Activated CD4-positive, alpha-beta T cell treated with anti-CD3 and anti-CD28 coated beads, Interleukin-2, amount 10 ng/mL, durations not matched to agents 24 days and 14 days (primary cell): ENCODE results near the gene KIZ. TPM values are rescaled to one million over a fixed set of nuclear protein-coding genes. Genes with fewer than 3 reads are reported as not detected.
A peak's percentile ranks its signal among the peaks of the same experiment; 100 is the strongest.
"Not testable (repeated sequence)": the region's sequence is repeated elsewhere in the genome, so short reads cannot be mapped to it uniquely, and the experiment has no call there.

Experiments used
- DNase-seq: peaks from one replicate; pipeline ENCODE4 v3.0.0; 2022
- H3K27ac Mint-ChIP-seq: one replicate; pipeline ENCODE4 v1.8.0; 2022; ENCODE audit warnings: mild to moderate bottlenecking, mixed read lengths
- H3K27me3 Mint-ChIP-seq: one replicate; pipeline ENCODE4 v1.8.0; 2022; ENCODE audit warnings: mixed read lengths
- H3K36me3 Mint-ChIP-seq: one replicate; pipeline ENCODE4 v1.8.0; 2022; ENCODE audit warnings: low read depth, mild to moderate bottlenecking, mixed read lengths
- H3K4me1 Mint-ChIP-seq: one replicate; pipeline ENCODE4 v1.8.0; 2021; ENCODE audit warnings: mixed read lengths
- H3K4me3 Mint-ChIP-seq: one replicate; pipeline ENCODE4 v1.8.0; 2022; ENCODE audit warnings: mild to moderate bottlenecking, moderate library complexity, mixed read lengths
- H3K9me3 Mint-ChIP-seq: one replicate; pipeline ENCODE4 v1.8.0; 2021; ENCODE audit warnings: mixed read lengths
- intact Hi-C: fragments of 100-400 bp; cut with micrococcal nuclease; formaldehyde crosslinking; loops from one replicate; pipeline ENCODE4 v1.15.1; 2023
- total RNA-seq: library from RNA; stranded (reverse); gene quantifications from 2 replicates; pipeline ENCODE4 v1.2.3, GENCODE V29; 2022

Gene KIZ
- total RNA-seq, 1 donor from 2014 or later = 9.3 TPM

GRCh38 chr20:21157006-21157405 is 31.1 kb downstream of the KIZ start:
- Mint-ChIP-seq H3K27me3 (no peaks in the 10 kb centered on the region), H3K4me3 (no peak overlapping the region), H3K9me3 (no peaks in the 10 kb centered on the region), H3K4me1 (no peaks in the 10 kb centered on the region), H3K36me3 (peaks cover 4% of the 10 kb centered on the region), H3K27ac (no peak overlapping the region)
- intact Hi-C loops = no loop called here
- no peak for DNase-seq

DNA sequence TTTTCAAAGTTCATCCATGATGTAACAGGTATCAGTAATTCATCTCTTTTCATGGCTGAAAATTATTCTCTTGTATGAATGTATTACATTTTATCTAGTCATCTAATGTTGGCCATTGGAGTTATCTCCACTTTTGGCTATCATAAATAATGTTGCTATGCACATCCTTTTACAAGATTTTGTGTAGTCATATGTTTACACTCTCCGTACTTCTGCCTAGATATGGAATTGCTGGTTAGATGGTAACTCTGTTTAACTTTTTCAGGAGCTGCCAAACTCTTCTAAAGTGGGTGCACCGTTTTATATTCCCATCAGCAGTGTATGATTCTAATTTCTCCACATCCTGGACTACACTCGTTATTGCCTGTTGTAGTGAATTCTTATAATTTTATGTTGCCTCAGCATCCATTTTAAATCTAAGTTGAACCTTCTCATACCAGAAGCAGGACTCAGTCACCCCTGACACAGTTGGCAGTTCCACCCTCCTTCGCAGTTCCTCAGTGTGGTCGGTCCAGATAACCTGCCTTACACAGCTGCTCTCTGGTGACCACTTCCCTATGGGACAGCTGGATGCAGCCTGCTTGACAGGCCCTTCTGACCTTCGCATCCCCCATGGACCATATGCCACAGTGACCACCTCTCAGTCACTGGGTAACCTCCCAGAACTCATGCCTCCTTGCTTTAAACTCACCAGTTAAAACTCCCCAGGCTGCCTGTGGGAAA is 33.9 kb downstream of the KIZ start:
- no peak overlapping the region for H3K27ac Mint-ChIP-seq
- H3K4me3 Mint-ChIP-seq = no peak overlapping the region
- intact Hi-C loops = no loop called here
- no peaks in the 10 kb centered on the region for H3K27me3 Mint-ChIP-seq
- H3K36me3 Mint-ChIP-seq = peaks cover 12% of the 10 kb centered on the region
- H3K9me3 Mint-ChIP-seq = no peaks in the 10 kb centered on the region
- DNase-seq = no peak
- no peaks in the 10 kb centered on the region for H3K4me1 Mint-ChIP-seq

DNA sequence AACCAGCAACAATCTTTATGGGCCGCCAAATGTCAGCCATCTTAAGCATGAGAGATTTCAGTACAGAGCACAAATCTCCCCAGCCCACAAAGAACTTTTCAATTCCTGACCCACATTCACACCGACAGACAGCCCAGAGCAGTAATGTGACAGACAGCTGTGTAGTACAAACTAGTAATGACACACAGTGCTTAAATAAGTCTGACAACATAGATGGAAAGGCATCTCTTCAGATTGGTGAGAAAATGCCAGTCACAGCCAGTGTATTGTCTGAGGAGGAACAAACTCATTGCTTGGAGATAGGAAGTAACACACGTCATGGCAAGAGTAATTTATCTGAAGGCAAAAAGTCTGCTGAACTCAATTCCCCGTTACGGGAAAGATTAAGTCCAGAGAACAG is 36.0 kb downstream of the KIZ start:
- DNase-seq = no peak
- H3K4me3 Mint-ChIP-seq = no peak overlapping the region
- H3K9me3 Mint-ChIP-seq = peaks cover 3% of the 10 kb centered on the region
- H3K4me1 Mint-ChIP-seq = peaks cover 14% of the 10 kb centered on the region
- no peak overlapping the region for H3K27ac Mint-ChIP-seq
- no peaks in the 10 kb centered on the region for H3K27me3 Mint-ChIP-seq
- peaks cover 23% of the 10 kb centered on the region for H3K36me3 Mint-ChIP-seq
- intact Hi-C loops = no loop called here

- H3K9me3 Mint-ChIP-seq = peaks cover 3% of the 10 kb centered on the region
Observed at GRCh38 chr20:21162631-21163030, 36.7 kb downstream of the KIZ start.

DNA sequence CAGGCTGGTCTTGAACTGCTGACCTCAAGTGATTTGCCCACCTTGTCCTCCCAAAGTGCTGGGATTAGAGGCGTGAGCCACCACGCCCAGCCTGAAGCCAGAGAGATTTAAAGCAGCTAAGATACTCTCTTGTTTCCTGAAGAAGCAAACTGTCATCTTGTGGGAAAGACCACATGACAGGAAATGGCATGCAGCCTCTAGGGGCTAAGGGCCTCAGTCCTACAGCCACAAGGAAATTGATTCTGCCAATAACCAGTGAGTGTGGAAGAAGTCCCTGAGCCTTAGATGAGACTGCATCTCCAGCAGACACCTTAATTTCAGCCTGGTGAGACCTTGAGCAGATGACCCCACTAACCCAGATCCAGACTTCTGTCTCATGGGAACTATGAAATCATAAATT is 40.9 kb downstream of the KIZ start:
- intact Hi-C loops = no loop called here
- peak overlapping the region; percentile 84 for H3K27ac Mint-ChIP-seq
- peak overlapping the region; percentile 55 for H3K4me3 Mint-ChIP-seq

More at GRCh38 chr20:21162631-21163030, 36.7 kb downstream of the KIZ start:
- H3K4me3 Mint-ChIP-seq = no peak overlapping the region
- H3K36me3 Mint-ChIP-seq = peaks cover 23% of the 10 kb centered on the region
- intact Hi-C loops = no loop called here
- no peaks in the 10 kb centered on the region for H3K27me3 Mint-ChIP-seq
- H3K4me1 Mint-ChIP-seq = peaks cover 18% of the 10 kb centered on the region
- no peak for DNase-seq
- no peak overlapping the region for H3K27ac Mint-ChIP-seq

GRCh38 chr20:21167261-21167660 is 41.4 kb downstream of the KIZ start:
- intact Hi-C loops = no loop called here
- no peak for DNase-seq
- no peaks in the 10 kb centered on the region for H3K27me3 Mint-ChIP-seq
- H3K27ac Mint-ChIP-seq = peak overlapping the region; percentile 13
- peaks cover 11% of the 10 kb centered on the region for H3K9me3 Mint-ChIP-seq
- peaks cover 18% of the 10 kb centered on the region for H3K4me1 Mint-ChIP-seq
- H3K4me3 Mint-ChIP-seq = no peak overlapping the region
- H3K36me3 Mint-ChIP-seq = peaks cover 28% of the 10 kb centered on the region

More for the DNA sequence above, 40.9 kb downstream of the KIZ start:
- DNase-seq = peak; percentile 78
- Mint-ChIP-seq H3K4me1 (peaks cover 18% of the 10 kb centered on the region), H3K27me3 (no peaks in the 10 kb centered on the region), H3K36me3 (peaks cover 31% of the 10 kb centered on the region), H3K9me3 (peaks cover 11% of the 10 kb centered on the region)

DNA sequence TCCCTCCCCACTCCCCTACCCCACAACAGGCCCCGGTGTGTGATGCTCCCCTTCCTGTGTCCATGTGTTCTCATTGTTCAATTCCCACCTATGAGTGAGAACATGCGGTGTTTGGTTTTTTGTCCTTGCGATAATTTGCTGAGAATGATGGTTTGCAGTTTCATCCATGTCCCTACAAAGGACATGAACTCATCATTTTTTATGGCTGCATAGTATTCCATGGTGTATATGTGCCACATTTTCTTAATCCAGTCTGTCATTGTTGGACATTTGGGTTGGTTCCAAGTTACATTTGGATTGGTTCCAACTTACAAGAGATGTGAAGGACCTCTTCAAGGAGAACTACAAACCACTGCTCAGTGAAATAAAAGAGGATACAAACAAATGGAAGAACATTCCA is 42.2 kb downstream of the KIZ start:
- H3K36me3 Mint-ChIP-seq = peaks cover 22% of the 10 kb centered on the region
- intact Hi-C loops, H3K4me3 Mint-ChIP-seq, H3K27me3 Mint-ChIP-seq, DNase-seq, H3K27ac Mint-ChIP-seq: not testable (repeated sequence)
- H3K9me3 Mint-ChIP-seq = peaks cover 11% of the 10 kb centered on the region
- H3K4me1 Mint-ChIP-seq = peaks cover 18% of the 10 kb centered on the region

DNA sequence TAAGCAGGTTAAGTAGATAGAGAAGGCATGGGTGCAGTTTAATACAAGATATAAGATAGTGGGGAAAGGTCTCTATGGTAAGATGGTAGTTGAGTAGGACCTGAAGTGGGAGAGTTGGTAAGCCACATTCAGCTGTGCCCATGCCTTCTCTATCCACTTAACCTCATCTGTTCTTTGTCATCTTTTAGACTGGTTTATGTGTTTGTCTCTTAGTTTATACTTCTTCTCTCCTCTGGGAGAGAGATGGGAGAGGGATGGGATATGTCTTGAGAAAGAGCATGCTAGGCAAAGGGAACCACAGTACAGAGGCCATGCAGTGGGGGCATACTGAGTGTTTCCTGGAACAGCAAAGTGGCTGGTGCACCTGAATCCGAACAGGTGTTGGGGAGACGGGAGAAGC is 46.7 kb downstream of the KIZ start:
- intact Hi-C loops = no loop called here
- Mint-ChIP-seq H3K4me1 (peaks cover 9% of the 10 kb centered on the region), H3K27ac (no peak overlapping the region), H3K27me3 (no peaks in the 10 kb centered on the region), H3K4me3 (no peak overlapping the region), H3K9me3 (peaks cover 10% of the 10 kb centered on the region), H3K36me3 (peaks cover 11% of the 10 kb centered on the region)
- DNase-seq = no peak

GRCh38 chr20:21173485-21173884 is 47.6 kb downstream of the KIZ start:
- intact Hi-C loops = no loop called here
- Mint-ChIP-seq H3K27me3 (no peaks in the 10 kb centered on the region), H3K4me3 (no peak overlapping the region), H3K9me3 (peaks cover 12% of the 10 kb centered on the region), H3K4me1 (peaks cover 9% of the 10 kb centered on the region), H3K27ac (no peak overlapping the region), H3K36me3 (peaks cover 9% of the 10 kb centered on the region)
- DNase-seq = no peak

DNA sequence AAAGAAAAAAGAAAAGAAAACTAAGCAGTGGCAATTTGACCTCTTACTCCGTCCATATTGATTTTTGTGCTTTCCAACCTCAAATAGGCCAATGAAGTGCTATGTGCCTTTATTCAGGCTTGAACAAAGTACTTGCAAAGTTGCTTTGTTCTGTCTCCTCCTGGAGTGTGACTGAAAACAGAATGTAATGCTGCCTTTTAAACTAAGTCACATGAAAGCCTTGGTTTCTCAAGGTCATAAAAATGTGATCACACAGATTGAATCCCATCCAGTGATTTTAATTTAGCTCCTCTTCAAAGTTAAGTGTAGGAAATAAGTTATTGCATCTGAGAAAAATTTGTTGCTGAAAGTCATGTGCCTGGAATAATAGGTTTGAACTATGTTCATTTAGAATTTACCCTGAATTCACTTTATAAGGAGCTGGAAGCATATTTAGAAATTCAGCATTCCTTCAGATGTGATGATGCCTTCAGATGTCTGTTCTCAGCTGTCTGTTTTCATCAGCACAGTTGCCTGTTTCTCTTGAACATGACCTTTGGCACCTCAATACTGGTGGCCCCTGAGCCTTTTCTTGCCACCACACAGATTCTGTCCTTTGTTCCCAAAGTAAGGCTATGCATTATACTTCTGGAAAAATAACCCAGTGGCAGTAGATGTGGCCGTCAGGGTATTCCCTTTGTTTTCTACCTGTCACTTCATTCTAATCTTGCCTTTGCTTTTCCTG is 48.8 kb downstream of the KIZ start:
- no peak overlapping the region for H3K27ac Mint-ChIP-seq
- peaks cover 9% of the 10 kb centered on the region for H3K36me3 Mint-ChIP-seq
- no peaks in the 10 kb centered on the region for H3K27me3 Mint-ChIP-seq
- intact Hi-C loops = no loop called here
- H3K4me3 Mint-ChIP-seq = no peak overlapping the region
- peaks cover 9% of the 10 kb centered on the region for H3K4me1 Mint-ChIP-seq
- no peak for DNase-seq
- H3K9me3 Mint-ChIP-seq = peaks cover 12% of the 10 kb centered on the region

GRCh38 chr20:21175433-21175832 is 49.6 kb downstream of the KIZ start:
- H3K36me3 Mint-ChIP-seq = peaks cover 9% of the 10 kb centered on the region
- H3K9me3 Mint-ChIP-seq = peaks cover 12% of the 10 kb centered on the region
- no peak overlapping the region for H3K27ac Mint-ChIP-seq
- H3K4me3 Mint-ChIP-seq = no peak overlapping the region
- H3K27me3 Mint-ChIP-seq = no peaks in the 10 kb centered on the region
- DNase-seq = peak; percentile 79
- intact Hi-C loops = no loop called here
- H3K4me1 Mint-ChIP-seq = peaks cover 9% of the 10 kb centered on the region

DNA sequence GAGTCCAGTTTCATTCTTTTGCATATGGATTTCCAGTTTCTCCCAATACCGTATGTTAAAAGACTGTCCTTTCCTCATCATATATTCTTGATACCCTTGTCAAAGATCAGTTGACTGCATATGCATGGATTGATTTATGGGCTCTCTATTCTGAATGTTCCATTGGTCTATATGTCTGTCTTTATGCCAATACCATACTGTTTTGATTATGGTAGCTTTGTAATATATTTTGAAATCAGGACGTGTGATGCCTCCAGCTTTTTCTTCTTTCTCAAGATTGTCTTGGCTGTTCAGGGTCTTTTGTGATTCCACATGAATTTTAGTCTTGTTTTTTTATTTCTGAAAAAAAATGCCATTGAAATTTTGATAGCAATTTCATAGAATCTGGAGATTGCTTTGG is 51.9 kb downstream of the KIZ start:
- peaks cover 4% of the 10 kb centered on the region for H3K9me3 Mint-ChIP-seq
- H3K36me3 Mint-ChIP-seq = peaks cover 5% of the 10 kb centered on the region
- H3K4me1 Mint-ChIP-seq = peaks cover 9% of the 10 kb centered on the region
- H3K27me3 Mint-ChIP-seq = no peaks in the 10 kb centered on the region
- intact Hi-C loops = no loop called here
- no peak for DNase-seq
- no peak overlapping the region for H3K27ac Mint-ChIP-seq
- H3K4me3 Mint-ChIP-seq = no peak overlapping the region

GRCh38 chr20:21179757-21180156 is 53.9 kb downstream of the KIZ start:
- intact Hi-C loops = no loop called here
- H3K27me3 Mint-ChIP-seq = no peaks in the 10 kb centered on the region
- peaks cover 5% of the 10 kb centered on the region for H3K36me3 Mint-ChIP-seq
- H3K4me3 Mint-ChIP-seq = no peak overlapping the region
- H3K9me3 Mint-ChIP-seq = peaks cover 4% of the 10 kb centered on the region
- no peak for DNase-seq
- H3K4me1 Mint-ChIP-seq = peaks cover 9% of the 10 kb centered on the region
- H3K27ac Mint-ChIP-seq = no peak overlapping the region

GRCh38 chr20:21180248-21180647 is 54.4 kb downstream of the KIZ start:
- H3K4me1 Mint-ChIP-seq = peaks cover 7% of the 10 kb centered on the region
- intact Hi-C loops = no loop called here
- peaks cover 5% of the 10 kb centered on the region for H3K36me3 Mint-ChIP-seq
- no peaks in the 10 kb centered on the region for H3K27me3 Mint-ChIP-seq
- H3K27ac Mint-ChIP-seq = no peak overlapping the region
- no peak overlapping the region for H3K4me3 Mint-ChIP-seq
- no peak for DNase-seq
- peaks cover 4% of the 10 kb centered on the region for H3K9me3 Mint-ChIP-seq
